ENCODE data around the gene ACO2. TPM values are rescaled to one million over a fixed set of nuclear protein-coding genes. Genes with fewer than 3 reads are reported as not detected.

ACO2 gene
- total RNA-seq, 1 experiment from 2014 or later = 71.5 TPM

DNA sequence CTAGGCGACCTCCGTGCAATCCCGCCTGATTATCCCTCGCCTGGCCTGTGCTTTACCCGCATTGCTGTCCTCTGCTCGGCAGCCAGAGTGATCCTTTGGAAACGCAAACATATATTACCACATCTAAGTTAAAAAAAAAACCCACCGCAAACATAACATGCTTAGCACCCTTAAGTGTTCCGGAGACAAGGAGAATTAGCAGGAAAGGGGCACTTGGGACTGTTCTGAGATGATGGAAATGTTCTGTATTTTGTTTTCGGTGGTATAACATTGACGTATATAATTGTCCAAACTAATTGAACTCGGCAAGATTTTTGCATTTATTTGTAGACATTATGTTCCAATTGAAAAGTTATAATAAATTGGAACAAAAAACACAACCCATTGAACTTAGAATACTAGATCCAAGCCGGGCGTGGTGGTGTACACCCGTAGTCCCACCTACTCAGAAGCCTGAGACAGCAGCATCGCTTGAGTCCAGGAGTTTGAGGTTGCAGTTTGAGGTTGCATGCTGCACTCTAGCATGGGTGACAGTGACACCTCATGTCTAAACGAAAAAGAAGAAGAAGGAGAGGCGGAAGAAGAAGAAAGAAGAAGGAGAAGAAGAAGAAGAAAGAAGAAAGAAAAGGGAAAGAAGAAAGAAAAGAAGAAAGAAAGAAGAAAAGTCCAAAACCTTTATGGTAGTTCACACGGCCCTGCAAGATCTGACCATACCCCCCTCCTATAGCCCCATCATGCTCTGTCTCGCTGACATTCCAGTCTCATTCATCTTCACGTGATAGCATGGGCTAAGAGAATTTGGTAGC is 76.0 kb downstream of the ACO2 start:
- no peaks in the 10 kb centered on the region for H3K36me3 ChIP-seq (ENCODE audit: control insufficient read depth, insufficient read depth, low read length)
- no peaks in the 10 kb centered on the region for H3K27me3 ChIP-seq (ENCODE audit: control insufficient read depth, insufficient read depth, low read length)
- H3K9me3 ChIP-seq (ENCODE audit: control insufficient read depth, insufficient read depth, low read depth, low read length) = no peaks in the 10 kb centered on the region
- DNase-seq (ENCODE audit: low read depth, low spot score) (no peak), ATAC-seq (no peak)
- peaks cover 10% of the 10 kb centered on the region for H3K4me1 ChIP-seq (ENCODE audit: control insufficient read depth, insufficient read depth, low read length)
- POLR2A ChIA-PET = no interaction called here
- BruUV-seq (replicated peaks) = no TSS peak
- no peak; the same call in 1 of the 2 replicates for TF ChIP-seq POLR2AphosphoS5 (IDR thresholded peaks at IDR 0.05; ENCODE audit: low read depth, low read length)
- TF ChIP-seq, protein P1, sequence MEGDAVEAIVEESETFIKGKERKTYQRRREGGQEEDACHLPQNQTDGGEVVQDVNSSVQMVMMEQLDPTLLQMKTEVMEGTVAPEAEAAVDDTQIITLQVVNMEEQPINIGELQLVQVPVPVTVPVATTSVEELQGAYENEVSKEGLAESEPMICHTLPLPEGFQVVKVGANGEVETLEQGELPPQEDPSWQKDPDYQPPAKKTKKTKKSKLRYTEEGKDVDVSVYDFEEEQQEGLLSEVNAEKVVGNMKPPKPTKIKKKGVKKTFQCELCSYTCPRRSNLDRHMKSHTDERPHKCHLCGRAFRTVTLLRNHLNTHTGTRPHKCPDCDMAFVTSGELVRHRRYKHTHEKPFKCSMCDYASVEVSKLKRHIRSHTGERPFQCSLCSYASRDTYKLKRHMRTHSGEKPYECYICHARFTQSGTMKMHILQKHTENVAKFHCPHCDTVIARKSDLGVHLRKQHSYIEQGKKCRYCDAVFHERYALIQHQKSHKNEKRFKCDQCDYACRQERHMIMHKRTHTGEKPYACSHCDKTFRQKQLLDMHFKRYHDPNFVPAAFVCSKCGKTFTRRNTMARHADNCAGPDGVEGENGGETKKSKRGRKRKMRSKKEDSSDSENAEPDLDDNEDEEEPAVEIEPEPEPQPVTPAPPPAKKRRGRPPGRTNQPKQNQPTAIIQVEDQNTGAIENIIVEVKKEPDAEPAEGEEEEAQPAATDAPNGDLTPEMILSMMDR (IDR thresholded peaks at IDR 0.05) = no peak
- TF ChIP-seq, protein P2, sequence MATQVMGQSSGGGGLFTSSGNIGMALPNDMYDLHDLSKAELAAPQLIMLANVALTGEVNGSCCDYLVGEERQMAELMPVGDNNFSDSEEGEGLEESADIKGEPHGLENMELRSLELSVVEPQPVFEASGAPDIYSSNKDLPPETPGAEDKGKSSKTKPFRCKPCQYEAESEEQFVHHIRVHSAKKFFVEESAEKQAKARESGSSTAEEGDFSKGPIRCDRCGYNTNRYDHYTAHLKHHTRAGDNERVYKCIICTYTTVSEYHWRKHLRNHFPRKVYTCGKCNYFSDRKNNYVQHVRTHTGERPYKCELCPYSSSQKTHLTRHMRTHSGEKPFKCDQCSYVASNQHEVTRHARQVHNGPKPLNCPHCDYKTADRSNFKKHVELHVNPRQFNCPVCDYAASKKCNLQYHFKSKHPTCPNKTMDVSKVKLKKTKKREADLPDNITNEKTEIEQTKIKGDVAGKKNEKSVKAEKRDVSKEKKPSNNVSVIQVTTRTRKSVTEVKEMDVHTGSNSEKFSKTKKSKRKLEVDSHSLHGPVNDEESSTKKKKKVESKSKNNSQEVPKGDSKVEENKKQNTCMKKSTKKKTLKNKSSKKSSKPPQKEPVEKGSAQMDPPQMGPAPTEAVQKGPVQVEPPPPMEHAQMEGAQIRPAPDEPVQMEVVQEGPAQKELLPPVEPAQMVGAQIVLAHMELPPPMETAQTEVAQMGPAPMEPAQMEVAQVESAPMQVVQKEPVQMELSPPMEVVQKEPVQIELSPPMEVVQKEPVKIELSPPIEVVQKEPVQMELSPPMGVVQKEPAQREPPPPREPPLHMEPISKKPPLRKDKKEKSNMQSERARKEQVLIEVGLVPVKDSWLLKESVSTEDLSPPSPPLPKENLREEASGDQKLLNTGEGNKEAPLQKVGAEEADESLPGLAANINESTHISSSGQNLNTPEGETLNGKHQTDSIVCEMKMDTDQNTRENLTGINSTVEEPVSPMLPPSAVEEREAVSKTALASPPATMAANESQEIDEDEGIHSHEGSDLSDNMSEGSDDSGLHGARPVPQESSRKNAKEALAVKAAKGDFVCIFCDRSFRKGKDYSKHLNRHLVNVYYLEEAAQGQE (IDR thresholded peaks at IDR 0.05; ENCODE audit: insufficient read depth in 1 of 2, low read depth in 2 of 2, low read length in 1 of 2) = no peak
- no peak for TF ChIP-seq SIN3A (IDR thresholded peaks at IDR 0.05; ENCODE audit: borderline replicate concordance, insufficient read depth, low read depth, low read length)
- no peak for TF ChIP-seq TCF7L2 (IDR thresholded peaks at IDR 0.05; ENCODE audit: low read depth, low read length)
- in situ Hi-C loops (cut with HindIII; ENCODE audit: low pct_unique_long_range_greater_than_20kb, low sequenced_read_pairs) = no loop called here
- CTCF ChIA-PET = no interaction called here
- intact Hi-C loops (cut with micrococcal nuclease; ENCODE audit: unreplicated experiment) = no loop called here
- H3K4me3 ChIP-seq (ENCODE audit: low read depth in 2 of 2, low read length in 2 of 2) = peak overlapping the region; percentile 78 to 85
- peak overlapping the region; percentile 70 for H3K27ac ChIP-seq (ENCODE audit: low read length)

DNA sequence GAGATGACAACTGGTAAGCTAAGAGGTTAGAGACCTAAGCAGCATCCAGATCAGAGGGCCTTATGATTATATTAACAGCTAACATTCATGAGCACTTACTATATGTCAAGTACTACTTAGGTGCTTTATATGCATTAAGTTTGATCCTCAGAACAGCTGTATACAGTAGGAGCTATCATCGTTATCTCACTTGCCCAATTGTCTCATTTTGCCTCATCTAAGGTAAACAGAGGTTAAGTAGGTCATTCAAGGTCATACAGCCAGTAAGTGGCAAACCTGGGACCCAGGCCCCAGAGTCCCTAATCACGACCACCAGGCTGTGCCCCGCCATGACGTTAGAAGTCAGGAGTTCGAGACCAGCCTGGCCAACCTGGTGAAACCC is 79.9 kb downstream of the ACO2 start:
- no peak for ATAC-seq
- CTCF ChIA-PET = interaction anchor here (0.6 to 0.9 kb wide), 2 partner anchors 9 to 41 kb away, joined by 5 read pairs; partner anchors contain the start of gene PMM1
- Histone ChIP-seq H3K36me3 (ENCODE audit: control insufficient read depth, insufficient read depth, low read length) (no peaks in the 10 kb centered on the region), H3K27ac (ENCODE audit: low read length) (no peak overlapping the region), H3K27me3 (ENCODE audit: control insufficient read depth, insufficient read depth, low read length) (no peaks in the 10 kb centered on the region), H3K9me3 (ENCODE audit: control insufficient read depth, insufficient read depth, low read depth, low read length) (no peaks in the 10 kb centered on the region), H3K4me1 (ENCODE audit: control insufficient read depth, insufficient read depth, low read length) (peaks cover 6% of the 10 kb centered on the region), H3K4me3 (ENCODE audit: low read depth in 2 of 2, low read length in 2 of 2) (no peak overlapping the region)
- in situ Hi-C loops (cut with HindIII; ENCODE audit: low pct_unique_long_range_greater_than_20kb, low sequenced_read_pairs) (no loop called here), intact Hi-C loops (cut with micrococcal nuclease; ENCODE audit: unreplicated experiment) (no loop called here)
- DNase-seq (ENCODE audit: low read depth, low spot score) = no peak
- no TSS peak for BruUV-seq (replicated peaks)
- POLR2A ChIA-PET = interaction anchor here (0.6 kb wide), 1 partner anchor 41 kb away, joined by 6 read pairs; the partner anchor contains the start of gene PMM1
- TF ChIP-seq SIN3A (IDR thresholded peaks at IDR 0.05; ENCODE audit: borderline replicate concordance, insufficient read depth, low read depth, low read length) = no peak

DNA sequence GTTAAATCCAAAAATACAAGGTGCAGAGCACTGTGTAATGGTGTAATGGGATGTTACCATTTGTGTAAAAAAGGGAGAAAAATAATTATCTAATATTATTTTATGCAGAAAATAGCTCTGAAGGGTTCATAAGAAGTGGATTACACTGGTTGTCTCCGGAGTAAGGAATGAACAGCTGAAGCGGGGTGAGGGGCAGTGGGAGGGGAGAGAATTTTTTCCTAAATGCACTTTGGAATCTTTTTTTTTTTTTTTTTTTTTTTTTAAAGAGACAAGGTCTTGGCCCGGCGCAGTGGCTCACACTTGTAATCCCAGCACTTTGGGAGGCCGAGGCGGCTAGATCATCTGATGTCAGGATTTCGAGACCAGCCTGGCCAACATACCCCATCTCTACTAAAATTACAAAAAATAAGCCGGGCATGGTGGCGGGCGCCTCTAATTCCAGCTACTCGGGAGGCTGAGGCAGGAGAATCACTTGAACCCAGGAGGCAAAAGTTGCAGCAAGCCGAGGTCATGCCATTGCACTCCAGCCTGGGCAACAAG is 82.1 kb downstream of the ACO2 start:
- ChIA-PET POLR2A (interaction anchor here (1.0 kb wide), 1 partner anchor 119 kb away, joined by 6 read pairs; no protein-coding TSS in a partner anchor), CTCF (no interaction called here)

More for the DNA sequence above, 82.1 kb downstream of the ACO2 start:
- H3K27me3 ChIP-seq (ENCODE audit: control insufficient read depth, insufficient read depth, low read length) = no peaks in the 10 kb centered on the region
- in situ Hi-C loops (cut with HindIII; ENCODE audit: low pct_unique_long_range_greater_than_20kb, low sequenced_read_pairs) = no loop called here
- H3K36me3 ChIP-seq (ENCODE audit: control insufficient read depth, insufficient read depth, low read length) = no peaks in the 10 kb centered on the region
- peaks cover 7% of the 10 kb centered on the region; the same call in 1 of the 2 replicates for H3K4me1 ChIP-seq (ENCODE audit: control insufficient read depth, insufficient read depth, low read length)
- ATAC-seq = no peak
- H3K27ac ChIP-seq (ENCODE audit: low read length) = no peak overlapping the region
- H3K9me3 ChIP-seq (ENCODE audit: control insufficient read depth, insufficient read depth, low read depth, low read length) = no peaks in the 10 kb centered on the region
- DNase-seq (ENCODE audit: low read depth, low spot score) = no peak
- no peak overlapping the region for H3K4me3 ChIP-seq (ENCODE audit: low read depth in 2 of 2, low read length in 2 of 2)
- intact Hi-C loops (cut with micrococcal nuclease; ENCODE audit: unreplicated experiment) = no loop called here
- no peak for TF ChIP-seq SIN3A (IDR thresholded peaks at IDR 0.05; ENCODE audit: borderline replicate concordance, insufficient read depth, low read depth, low read length)
- TF ChIP-seq, protein P2 (IDR thresholded peaks at IDR 0.05; ENCODE audit: insufficient read depth in 1 of 2, low read depth in 2 of 2, low read length in 1 of 2) = no peak
- BruUV-seq (replicated peaks) = no TSS peak
